GM12878 (cell line): ENCODE data around the gene SLC25A26. TPM values are rescaled to one million over a fixed set of nuclear protein-coding genes. Genes with fewer than 3 reads are reported as not detected.
"Not testable (repeated sequence)": the region's sequence is repeated elsewhere in the genome, so short reads cannot be mapped to it uniquely, and the experiment has no call there.

Experiments
- ATAC-seq: fragments of 200-7000 bp; cut with Tn5 transposase; 3 replicates; pipeline ENCODE4 v1.9.1; 2020; ENCODE audit warnings: mild to moderate bottlenecking, moderate library complexity
- BruUV-seq: library from RNA; stranded (reverse); fragments of 400-500 nt; replicated peaks from 2 replicates; lab custom pipeline; 2021; lab: Mats Ljungman, UMichigan
- CTCF ChIA-PET: fragments of 300-600 bp; sonication (Branson Sonifier 250); formaldehyde crosslinking; extraction: SDS; loops from one replicate; lab custom pipeline; 2021; ENCODE audit warnings: inconsistent platforms; lab: Yijun Ruan, JAX
- POLR2A ChIA-PET: fragments of 350-600 bp; formaldehyde crosslinking; extraction: SDS; loops from one replicate; lab custom pipeline; 2021; ENCODE audit warnings: inconsistent platforms; lab: Charles Lee
- RAD21 ChIA-PET: fragments of 300-600 bp; sonication (Branson Sonifier 250); formaldehyde crosslinking; loops from one replicate; lab custom pipeline; 2023; ENCODE audit warnings: antibody characterized with exemption; ENCODE audit not compliant: unreplicated experiment; lab: Charles Lee
- SMC1A ChIA-PET: fragments of 300-600 bp; sonication (Branson Sonifier 250); formaldehyde crosslinking; loops from one replicate; lab custom pipeline; 2023; ENCODE audit not compliant: unreplicated experiment, uncharacterized antibody; lab: Charles Lee
- DNase-seq: peaks from one replicate; pipeline ENCODE4 v3.0.0-alpha.2; 2011; ENCODE audit warnings: low read depth, low spot score
- FAIRE-seq: peaks from 3 replicates; lab custom pipeline; 2011; peaks lifted over from hg19 to GRCh38; lab: Jason Lieb, UNC
- H2AFZ ChIP-seq: 2 replicates; pipeline ENCODE4 v1.6.0; 2011; ENCODE audit warnings: low read depth, low read length, control low read depth; ENCODE audit not compliant: control insufficient read depth
- H3K27ac ChIP-seq: 2 replicates; pipeline ENCODE4 v1.5.1; 2011; ENCODE audit warnings: control low read depth; ENCODE audit not compliant: control insufficient read depth, insufficient read depth
- H3K27me3 ChIP-seq, 2 experiments: replicated peaks in 1 of 2; 2 replicates each; pipeline versions ENCODE4 v1.6.0 to v1.6.1; 2011; ENCODE audit warnings: low read length in 1 of 2; ENCODE audit not compliant: control insufficient read depth in 2 of 2, insufficient read depth in 2 of 2
- H3K36me3 ChIP-seq, 2 experiments: 2 replicates each; pipeline ENCODE4 v1.5.1; 2011; ENCODE audit warnings: low read length in 1 of 2; ENCODE audit not compliant: control insufficient read depth in 2 of 2, insufficient read depth in 2 of 2
- H3K4me1 ChIP-seq: 2 replicates; pipeline ENCODE4 v1.6.1; 2011; ENCODE audit warnings: mild to moderate bottlenecking, low read length, moderate library complexity, mixed read lengths; ENCODE audit not compliant: control insufficient read depth, insufficient read depth
- H3K4me2 ChIP-seq: 2 replicates; pipeline ENCODE4 v1.6.0; 2011; ENCODE audit warnings: control low read depth; ENCODE audit not compliant: control insufficient read depth, insufficient read depth
- H3K4me3 ChIP-seq: fragments of 200-600 bp; sonication (generic); 2 replicates; pipeline ENCODE4 v1.5.1; 2016
- H3K79me2 ChIP-seq: 2 replicates; pipeline ENCODE4 v1.6.0; 2011; ENCODE audit warnings: low read length; ENCODE audit not compliant: control insufficient read depth, insufficient read depth
- H3K9ac ChIP-seq: 2 replicates; pipeline ENCODE4 v1.8.0; 2011; ENCODE audit warnings: low read length, control low read depth, mixed read lengths; ENCODE audit not compliant: control insufficient read depth, insufficient read depth
- H3K9me3 ChIP-seq: replicated peaks from 3 replicates; pipeline ENCODE4 v1.5.1; 2011; ENCODE audit warnings: mild to moderate bottlenecking, low read length; ENCODE audit not compliant: control insufficient read depth, insufficient read depth
- H4K20me1 ChIP-seq: 2 replicates; pipeline ENCODE4 v1.6.0; 2011; ENCODE audit not compliant: control insufficient read depth, insufficient read depth
- BHLHE40 ChIP-seq, 2 experiments: fragments of 450-650 bp in 1 of 2; IDR thresholded peaks; 2 replicates each; pipeline ENCODE4 v1.6.1; 2011 to 2017; ENCODE audit warnings: low read depth in 2 of 2, borderline replicate concordance in 1 of 2, improper control_type of control experiment in 1 of 2, low read length in 1 of 2, mild to moderate bottlenecking in 1 of 2
- CHD1 ChIP-seq: IDR thresholded peaks from 2 replicates; pipeline ENCODE4 v1.6.1; 2012; ENCODE audit warnings: low read depth, low read length, improper control_type of control experiment
- HDAC6 ChIP-seq: fragments of 200-600 bp; sonication (generic); IDR thresholded peaks from one replicate; pipeline ENCODE4 v1.8.0; 2017; ENCODE audit warnings: antibody characterized with exemption; ENCODE audit not compliant: unreplicated experiment
- POLR2A ChIP-seq: IDR thresholded peaks from 2 replicates; pipeline ENCODE4 v1.6.1; 2011; ENCODE audit warnings: low read depth, mild to moderate bottlenecking, low read length
- POU2F2 ChIP-seq: IDR thresholded peaks from 3 replicates; pipeline ENCODE4 v1.6.1; 2011; ENCODE audit warnings: low read depth, mild to moderate bottlenecking, low read length, borderline replicate concordance
- SP1 ChIP-seq: IDR thresholded peaks from one replicate; pipeline ENCODE4 v1.6.1; 2011; ENCODE audit warnings: low read depth, low read length
- WGBS: methylation state at CpG from one replicate; pipeline ENCODE4 v1.1.6; 2016; ENCODE audit warnings: low lambda C conversion rate; ENCODE audit not compliant: insufficient replicate concordance, insufficient coverage; ENCODE audit errors: missing lambda C conversion rate; 5-methylcytosine and 5-hydroxymethylcytosine counted together
- in situ Hi-C: fragments of 300-500 bp; cut with MboI; formaldehyde crosslinking; loops from 9 replicates; pipeline ENCODE4 v1.14.3; 2018; ENCODE audit warnings: mixed read lengths
- intact Hi-C: fragments of 100-400 bp; cut with micrococcal nuclease; formaldehyde crosslinking; loops from one replicate; pipeline ENCODE4 v1.14.2; 2022; ENCODE audit not compliant: unreplicated experiment
- polyA plus RNA-seq, 11 experiments: library from polyadenylated mRNA; depleted of rRNA in 4 of 11; unstranded in 6 of 11; stranded (reverse) in 5 of 11; fragments of >200 nt; fragmentation: Nextera tagmentation in 4 of 11; fragmentation: Illumina TruSeq in 1 of 11; extraction: Ambion mirVana in 4 of 11; extraction: Trizol in 1 of 11; gene quantifications; 1 replicate in 1 of 11; 2 replicates in 10 of 11; pipeline versions ENCODE4 v1.2.1 to v1.2.3, GENCODE V29; 2011 to 2016; ENCODE audit warnings: inconsistent platforms in 2 of 11, missing spikeins in 2 of 11, low read depth in 1 of 11
- total RNA-seq, 4 experiments: library from RNA; depleted of rRNA in 3 of 4; stranded (reverse); fragments of >200 nt in 3 of 4; fragmentation: Illumina TruSeq in 1 of 4; extraction: Trizol in 1 of 4; gene quantifications; 2 replicates each; pipeline versions ENCODE4 v1.2.1 to v1.2.3, GENCODE V29; 2013 to 2021
- TF ChIP-seq, protein P1 (sequence below): fragments of 450-650 bp; IDR thresholded peaks from 2 replicates; pipeline ENCODE4 v1.6.1; 2017; ENCODE audit warnings: antibody characterized with exemption, mild to moderate bottlenecking, moderate library complexity
- TF ChIP-seq, protein P2 (sequence below): fragments of 450-650 bp; formaldehyde crosslinking; IDR thresholded peaks from 2 replicates; pipeline ENCODE4 v1.5.0; 2022; ENCODE audit warnings: mild to moderate bottlenecking, missing genetic modification characterization

Gene SLC25A26
- total and polyA plus RNA-seq, 10 of the 15 experiments (the other 5 are each of a cell fraction or from before 2014, with no cell fraction given): 14.6 to 49.7 (median 24.9) TPM

GRCh38 chr3:66297900-66298299 lies 77.1 kb downstream of the SLC25A26 start (continued):
- no peak for TF ChIP-seq SP1

DNA sequence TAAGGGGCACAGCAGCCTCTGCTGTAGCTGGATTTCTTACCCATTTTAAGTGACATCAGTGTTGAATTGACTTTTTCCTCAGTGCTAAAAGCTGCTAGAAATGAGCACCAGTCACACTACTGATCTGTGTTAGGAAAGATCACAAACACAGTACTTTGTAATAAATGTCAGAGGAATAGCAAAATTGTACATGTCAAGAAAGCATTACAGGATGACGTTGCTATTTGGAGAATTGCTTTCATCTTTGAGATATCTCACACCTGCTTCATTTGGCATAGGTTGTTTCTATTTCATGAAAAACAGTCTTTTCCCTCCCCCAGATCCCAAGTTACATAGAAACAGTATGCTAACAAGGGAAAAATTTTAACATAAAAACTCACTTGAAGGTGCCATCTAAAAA lies 77.8 kb downstream of the SLC25A26 start:
- ChIA-PET SMC1A (interaction anchor here (1.0 to 1.2 kb wide), 2 partner anchors 14 to 80 kb away, joined by 3 to 4 read pairs; no protein-coding TSS in a partner anchor), CTCF (interaction anchor here (0.6 to 1.8 kb wide), 3 partner anchors 106 to 1140 kb away, joined by 4 read pairs; no protein-coding TSS in a partner anchor), RAD21 (no interaction called here), POLR2A (no interaction called here)
- Histone ChIP-seq H3K36me3 (no peaks in the 10 kb centered on the region), H3K27me3 (no peaks in the 10 kb centered on the region), H3K4me1 (peaks cover 9% of the 10 kb centered on the region), H3K9ac (no peak overlapping the region), H3K79me2 (no peaks in the 10 kb centered on the region), H4K20me1 (no peaks in the 10 kb centered on the region), H3K9me3 (no peaks in the 10 kb centered on the region), H3K4me3 (no peak overlapping the region), H3K4me2 (no peak overlapping the region), H2AFZ (no peak overlapping the region), H3K27ac (no peak overlapping the region)
- intact Hi-C loops: no loop called here
- 88% methylated on average over 1 of the region's 1 CpG for WGBS
- in situ Hi-C loops: no loop called here
- no TSS peak for BruUV-seq
- no peak for FAIRE-seq
- no peak for DNase-seq
- no peak for ATAC-seq
- TF ChIP-seq BHLHE40 (IDR thresholded peaks at IDR 0.05; ENCODE audit: borderline replicate concordance in 1 of 2, low read depth in 2 of 2, low read length in 1 of 2): no peak
- TF ChIP-seq POLR2A: no peak
- TF ChIP-seq HDAC6: no peak
- TF ChIP-seq, protein P1, sequence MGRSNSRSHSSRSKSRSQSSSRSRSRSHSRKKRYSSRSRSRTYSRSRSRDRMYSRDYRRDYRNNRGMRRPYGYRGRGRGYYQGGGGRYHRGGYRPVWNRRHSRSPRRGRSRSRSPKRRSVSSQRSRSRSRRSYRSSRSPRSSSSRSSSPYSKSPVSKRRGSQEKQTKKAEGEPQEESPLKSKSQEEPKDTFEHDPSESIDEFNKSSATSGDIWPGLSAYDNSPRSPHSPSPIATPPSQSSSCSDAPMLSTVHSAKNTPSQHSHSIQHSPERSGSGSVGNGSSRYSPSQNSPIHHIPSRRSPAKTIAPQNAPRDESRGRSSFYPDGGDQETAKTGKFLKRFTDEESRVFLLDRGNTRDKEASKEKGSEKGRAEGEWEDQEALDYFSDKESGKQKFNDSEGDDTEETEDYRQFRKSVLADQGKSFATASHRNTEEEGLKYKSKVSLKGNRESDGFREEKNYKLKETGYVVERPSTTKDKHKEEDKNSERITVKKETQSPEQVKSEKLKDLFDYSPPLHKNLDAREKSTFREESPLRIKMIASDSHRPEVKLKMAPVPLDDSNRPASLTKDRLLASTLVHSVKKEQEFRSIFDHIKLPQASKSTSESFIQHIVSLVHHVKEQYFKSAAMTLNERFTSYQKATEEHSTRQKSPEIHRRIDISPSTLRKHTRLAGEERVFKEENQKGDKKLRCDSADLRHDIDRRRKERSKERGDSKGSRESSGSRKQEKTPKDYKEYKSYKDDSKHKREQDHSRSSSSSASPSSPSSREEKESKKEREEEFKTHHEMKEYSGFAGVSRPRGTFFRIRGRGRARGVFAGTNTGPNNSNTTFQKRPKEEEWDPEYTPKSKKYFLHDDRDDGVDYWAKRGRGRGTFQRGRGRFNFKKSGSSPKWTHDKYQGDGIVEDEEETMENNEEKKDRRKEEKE: no peak
- TF ChIP-seq, protein P2, sequence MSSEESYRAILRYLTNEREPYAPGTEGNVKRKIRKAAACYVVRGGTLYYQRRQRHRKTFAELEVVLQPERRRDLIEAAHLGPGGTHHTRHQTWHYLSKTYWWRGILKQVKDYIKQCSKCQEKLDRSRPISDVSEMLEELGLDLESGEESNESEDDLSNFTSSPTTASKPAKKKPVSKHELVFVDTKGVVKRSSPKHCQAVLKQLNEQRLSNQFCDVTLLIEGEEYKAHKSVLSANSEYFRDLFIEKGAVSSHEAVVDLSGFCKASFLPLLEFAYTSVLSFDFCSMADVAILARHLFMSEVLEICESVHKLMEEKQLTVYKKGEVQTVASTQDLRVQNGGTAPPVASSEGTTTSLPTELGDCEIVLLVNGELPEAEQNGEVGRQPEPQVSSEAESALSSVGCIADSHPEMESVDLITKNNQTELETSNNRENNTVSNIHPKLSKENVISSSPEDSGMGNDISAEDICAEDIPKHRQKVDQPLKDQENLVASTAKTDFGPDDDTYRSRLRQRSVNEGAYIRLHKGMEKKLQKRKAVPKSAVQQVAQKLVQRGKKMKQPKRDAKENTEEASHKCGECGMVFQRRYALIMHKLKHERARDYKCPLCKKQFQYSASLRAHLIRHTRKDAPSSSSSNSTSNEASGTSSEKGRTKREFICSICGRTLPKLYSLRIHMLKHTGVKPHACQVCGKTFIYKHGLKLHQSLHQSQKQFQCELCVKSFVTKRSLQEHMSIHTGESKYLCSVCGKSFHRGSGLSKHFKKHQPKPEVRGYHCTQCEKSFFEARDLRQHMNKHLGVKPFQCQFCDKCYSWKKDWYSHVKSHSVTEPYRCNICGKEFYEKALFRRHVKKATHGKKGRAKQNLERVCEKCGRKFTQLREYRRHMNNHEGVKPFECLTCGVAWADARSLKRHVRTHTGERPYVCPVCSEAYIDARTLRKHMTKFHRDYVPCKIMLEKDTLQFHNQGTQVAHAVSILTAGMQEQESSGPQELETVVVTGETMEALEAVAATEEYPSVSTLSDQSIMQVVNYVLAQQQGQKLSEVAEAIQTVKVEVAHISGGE (CRISPR knock-in tag): no peak
- TF ChIP-seq POU2F2: no peak
- TF ChIP-seq CHD1: no peak

- DNase-seq, POLR2A ChIA-PET, H3K9me3 ChIP-seq, intact Hi-C loops, H4K20me1 ChIP-seq, H3K36me3 ChIP-seq, in situ Hi-C loops, FAIRE-seq, BruUV-seq, H3K79me2 ChIP-seq, H3K9ac ChIP-seq, H3K4me2 ChIP-seq, H3K4me3 ChIP-seq, H2AFZ ChIP-seq, H3K27ac ChIP-seq, ATAC-seq, RAD21 ChIA-PET, H3K27me3 ChIP-seq: not testable (repeated sequence)
- H3K4me1 ChIP-seq: peaks cover 14% of the 10 kb centered on the region
- ChIA-PET CTCF (interaction anchor here (0.6 to 1.4 kb wide), 2 partner anchors 105 to 1139 kb away, joined by 4 read pairs; no protein-coding TSS in a partner anchor), SMC1A (interaction anchor here (1.0 kb wide), 1 partner anchor 79 kb away, joined by 3 read pairs; no protein-coding TSS in a partner anchor)
- WGBS: 100% methylated on average over 7 of the region's 7 CpGs
Measured at GRCh38 chr3:66299085-66299484, 78.3 kb downstream of the SLC25A26 start.
